OCI-LY3 (cell line): ENCODE results near the gene LUZP2.

Experiments used
- EZH2phosphoT487 ChIP-seq: fragments of 200-600 bp; shearing (Covaris generic); IDR thresholded peaks from 2 replicates; pipeline ENCODE4 v1.6.1; 2018; ENCODE audit warnings: antibody characterized with exemption, mixed run types, low read depth
- TF ChIP-seq, protein P1 (sequence below): fragments of 200-600, 300-600 bp; sonication (generic); IDR thresholded peaks from 2 replicates; pipeline ENCODE4 v1.5.1; 2014; ENCODE audit warnings: antibody characterized with exemption, low read length, low read depth

DNA sequence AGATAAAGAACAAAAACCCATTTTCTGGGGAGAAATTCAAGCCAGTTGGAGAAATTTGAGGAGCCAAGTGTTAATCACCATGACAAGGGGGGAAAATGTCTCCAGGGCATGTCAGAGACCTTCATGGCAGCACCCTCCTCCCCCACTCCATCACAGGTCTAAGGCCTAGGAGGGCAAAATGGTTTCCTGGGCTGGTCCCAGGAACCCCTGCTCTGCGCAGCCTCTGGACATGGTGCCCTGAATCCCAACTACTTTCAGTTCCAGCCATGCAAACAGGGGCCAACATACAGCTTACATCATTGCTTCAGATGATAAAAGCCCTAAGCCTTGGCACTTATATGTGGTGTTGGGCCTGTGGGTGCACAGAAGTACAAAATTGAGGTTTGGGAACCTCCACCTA, 167.5 kb downstream of the LUZP2 start:
- TF ChIP-seq, protein P1, sequence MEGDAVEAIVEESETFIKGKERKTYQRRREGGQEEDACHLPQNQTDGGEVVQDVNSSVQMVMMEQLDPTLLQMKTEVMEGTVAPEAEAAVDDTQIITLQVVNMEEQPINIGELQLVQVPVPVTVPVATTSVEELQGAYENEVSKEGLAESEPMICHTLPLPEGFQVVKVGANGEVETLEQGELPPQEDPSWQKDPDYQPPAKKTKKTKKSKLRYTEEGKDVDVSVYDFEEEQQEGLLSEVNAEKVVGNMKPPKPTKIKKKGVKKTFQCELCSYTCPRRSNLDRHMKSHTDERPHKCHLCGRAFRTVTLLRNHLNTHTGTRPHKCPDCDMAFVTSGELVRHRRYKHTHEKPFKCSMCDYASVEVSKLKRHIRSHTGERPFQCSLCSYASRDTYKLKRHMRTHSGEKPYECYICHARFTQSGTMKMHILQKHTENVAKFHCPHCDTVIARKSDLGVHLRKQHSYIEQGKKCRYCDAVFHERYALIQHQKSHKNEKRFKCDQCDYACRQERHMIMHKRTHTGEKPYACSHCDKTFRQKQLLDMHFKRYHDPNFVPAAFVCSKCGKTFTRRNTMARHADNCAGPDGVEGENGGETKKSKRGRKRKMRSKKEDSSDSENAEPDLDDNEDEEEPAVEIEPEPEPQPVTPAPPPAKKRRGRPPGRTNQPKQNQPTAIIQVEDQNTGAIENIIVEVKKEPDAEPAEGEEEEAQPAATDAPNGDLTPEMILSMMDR, result no peak
- no peak for TF ChIP-seq EZH2phosphoT487
